IMR-90 (cell line): ENCODE measurements around the gene KCNS1.

Experiments
- BHLHE40 ChIP-seq: fragments of 150-350 bp; IDR thresholded peaks from 2 replicates; pipeline ENCODE4 v1.6.1; 2016; ENCODE audit warnings: mild to moderate bottlenecking, low read depth, low read length
- ELK1 ChIP-seq: fragments of 150-350 bp; IDR thresholded peaks from 2 replicates; pipeline ENCODE4 v1.6.1; 2016; ENCODE audit warnings: low read depth, mild to moderate bottlenecking, low read length, moderate library complexity, borderline replicate concordance
- MAFK ChIP-seq: IDR thresholded peaks from 2 replicates; pipeline ENCODE4 v1.6.1; 2012; ENCODE audit warnings: low read depth, low read length, improper control_type of control experiment
- MXI1 ChIP-seq: IDR thresholded peaks from 2 replicates; pipeline ENCODE4 v1.6.1; 2012; ENCODE audit warnings: low read depth, mild to moderate bottlenecking, low read length, moderate library complexity, borderline replicate concordance
- POLR2A ChIP-seq: IDR thresholded peaks from 2 replicates; pipeline ENCODE4 v1.6.1; 2012; ENCODE audit warnings: mild to moderate bottlenecking, low read depth, low read length
- RAD21 ChIP-seq: IDR thresholded peaks from 2 replicates; pipeline ENCODE4 v1.6.1; 2012; ENCODE audit warnings: low read length, improper control_type of control experiment
- RCOR1 ChIP-seq: IDR thresholded peaks from 2 replicates; pipeline ENCODE4 v1.6.1; 2012; ENCODE audit warnings: mild to moderate bottlenecking, low read length, improper control_type of control experiment; ENCODE audit not compliant: insufficient replicate concordance
- RFX5 ChIP-seq: IDR thresholded peaks from 2 replicates; pipeline ENCODE4 v1.8.0; 2012; ENCODE audit warnings: low read depth, mild to moderate bottlenecking, low read length, moderate library complexity
- USF2 ChIP-seq: fragments of 150-350 bp; IDR thresholded peaks from 2 replicates; pipeline ENCODE4 v1.6.1; 2017; ENCODE audit warnings: mild to moderate bottlenecking, antibody characterized with exemption, low read length, low read depth
- TF ChIP-seq, protein P1 (sequence below): conservative IDR thresholded peaks from 2 replicates; pipeline ENCODE4 v1.5.1; 2012; ENCODE audit warnings: mild to moderate bottlenecking, low read depth, low read length, improper control_type of control experiment

DNA sequence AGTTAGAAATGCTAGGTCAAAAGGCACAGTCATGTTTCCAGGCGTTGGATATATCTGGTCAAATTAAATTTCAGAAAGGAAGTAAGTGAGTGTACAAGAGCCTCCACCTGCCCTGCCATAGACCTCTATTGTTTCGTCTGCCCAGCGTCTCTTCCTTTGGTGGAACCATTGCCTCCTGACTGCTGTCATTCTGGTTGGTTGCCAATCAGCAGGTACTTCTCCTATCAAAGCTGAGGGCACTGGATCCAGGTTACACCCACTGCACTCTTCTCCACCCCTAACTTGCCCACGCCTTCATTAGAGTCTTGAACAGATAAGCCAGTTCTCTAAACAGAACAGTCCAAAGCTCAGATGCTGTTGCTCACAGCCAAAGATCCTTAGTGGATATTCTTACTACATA lies 16.7 kb upstream of the KCNS1 start:
- TF ChIP-seq RFX5 = no peak
- TF ChIP-seq POLR2A = no peak
- TF ChIP-seq MAFK = no peak
- no peak for TF ChIP-seq RCOR1
- TF ChIP-seq BHLHE40 = no peak
- TF ChIP-seq, protein P1, sequence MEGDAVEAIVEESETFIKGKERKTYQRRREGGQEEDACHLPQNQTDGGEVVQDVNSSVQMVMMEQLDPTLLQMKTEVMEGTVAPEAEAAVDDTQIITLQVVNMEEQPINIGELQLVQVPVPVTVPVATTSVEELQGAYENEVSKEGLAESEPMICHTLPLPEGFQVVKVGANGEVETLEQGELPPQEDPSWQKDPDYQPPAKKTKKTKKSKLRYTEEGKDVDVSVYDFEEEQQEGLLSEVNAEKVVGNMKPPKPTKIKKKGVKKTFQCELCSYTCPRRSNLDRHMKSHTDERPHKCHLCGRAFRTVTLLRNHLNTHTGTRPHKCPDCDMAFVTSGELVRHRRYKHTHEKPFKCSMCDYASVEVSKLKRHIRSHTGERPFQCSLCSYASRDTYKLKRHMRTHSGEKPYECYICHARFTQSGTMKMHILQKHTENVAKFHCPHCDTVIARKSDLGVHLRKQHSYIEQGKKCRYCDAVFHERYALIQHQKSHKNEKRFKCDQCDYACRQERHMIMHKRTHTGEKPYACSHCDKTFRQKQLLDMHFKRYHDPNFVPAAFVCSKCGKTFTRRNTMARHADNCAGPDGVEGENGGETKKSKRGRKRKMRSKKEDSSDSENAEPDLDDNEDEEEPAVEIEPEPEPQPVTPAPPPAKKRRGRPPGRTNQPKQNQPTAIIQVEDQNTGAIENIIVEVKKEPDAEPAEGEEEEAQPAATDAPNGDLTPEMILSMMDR = no peak
- no peak for TF ChIP-seq ELK1
- TF ChIP-seq RAD21 = no peak
- TF ChIP-seq USF2 = no peak
- TF ChIP-seq MXI1 = no peak
